Measurements from ENCODE around the gene ASB13.

The ASB13 gene, protein sequence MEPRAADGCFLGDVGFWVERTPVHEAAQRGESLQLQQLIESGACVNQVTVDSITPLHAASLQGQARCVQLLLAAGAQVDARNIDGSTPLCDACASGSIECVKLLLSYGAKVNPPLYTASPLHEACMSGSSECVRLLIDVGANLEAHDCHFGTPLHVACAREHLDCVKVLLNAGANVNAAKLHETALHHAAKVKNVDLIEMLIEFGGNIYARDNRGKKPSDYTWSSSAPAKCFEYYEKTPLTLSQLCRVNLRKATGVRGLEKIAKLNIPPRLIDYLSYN

DNA sequence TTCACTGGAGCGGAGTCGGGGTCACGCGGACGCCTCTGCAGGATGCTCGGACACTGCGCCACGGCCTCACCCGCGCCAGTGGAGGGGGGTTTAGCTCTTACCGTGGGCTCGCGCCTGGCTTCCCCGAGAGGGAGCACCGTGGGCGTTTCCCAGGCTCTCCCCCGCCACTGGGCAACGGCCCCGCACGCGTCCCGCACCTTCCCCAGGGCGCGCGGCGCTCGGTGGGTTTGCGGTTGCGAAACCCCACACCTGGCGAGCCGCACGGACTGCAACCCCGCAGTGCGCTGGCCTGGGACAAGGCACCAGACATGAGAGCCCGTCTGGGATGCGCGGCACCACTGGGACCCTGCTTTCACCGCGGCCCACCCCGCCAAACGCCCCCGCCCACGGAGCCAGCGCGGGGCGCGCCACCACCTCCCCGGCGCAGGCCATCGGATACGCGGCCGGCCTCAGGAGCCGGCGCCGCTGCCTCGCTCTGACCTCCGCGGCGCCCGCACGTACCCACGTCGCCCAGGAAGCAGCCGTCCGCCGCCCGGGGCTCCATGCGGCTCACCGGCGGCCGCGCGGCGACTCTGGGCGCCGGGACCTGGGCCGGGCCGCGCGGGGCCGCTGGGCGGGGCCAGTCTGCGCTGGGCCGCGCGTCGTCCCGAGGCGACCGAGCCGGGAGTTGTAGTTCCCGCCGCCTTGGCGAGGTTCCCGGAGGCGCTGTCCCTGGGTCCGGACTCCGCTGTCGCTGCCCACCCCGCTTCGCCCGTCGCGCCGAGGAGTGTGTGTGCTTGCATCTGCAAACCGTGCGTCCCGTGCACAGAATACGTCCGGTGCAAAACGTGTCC is at the start of gene ASB13:
Gene ASB13 (minus strand): TSS at position 588 of the 833 bp plus-strand sequence. CDS start 44 bp downstream, at position 544.
- Histone ChIP-seq H3K27me3 (ENCODE audit: insufficient read depth, low read length) (no peaks in the 10 kb centered on the region), H3K9me3 (ENCODE audit: low read length) (no peaks in the 10 kb centered on the region), H3K4me1 (ENCODE audit: insufficient read depth, low read length) (peaks cover 14% of the 10 kb centered on the region), H3K4me3 (ENCODE audit: low read length) (peak within 1 kb of the TSS; percentile 58), H3K36me3 (ENCODE audit: insufficient read depth, low read length) (no peaks in the 10 kb centered on the region), H2AFZ (ENCODE audit: low read depth, low read length) (peak within 1 kb of the TSS; percentile 97)

DNA sequence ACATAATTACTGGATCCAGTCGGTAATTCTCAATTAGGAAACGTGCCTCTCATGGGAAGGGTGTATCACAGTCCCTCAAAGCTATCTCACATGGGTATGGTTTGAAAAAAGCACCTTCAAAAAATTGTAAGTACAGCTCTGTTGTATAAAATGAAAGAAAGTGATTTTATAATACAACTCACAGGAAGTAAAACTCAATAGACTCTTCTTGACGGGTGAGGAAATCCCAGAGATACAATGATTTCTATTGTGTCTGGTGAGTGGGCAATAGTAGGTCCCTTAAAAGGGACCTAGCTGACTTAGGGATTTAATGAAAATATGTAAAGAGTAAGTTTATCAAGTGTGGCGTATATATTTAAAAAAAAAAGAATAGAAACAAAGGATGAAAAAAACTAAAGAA is 45.2 kb upstream of the ASB13 start:
- no peak overlapping the region for H2AFZ ChIP-seq (ENCODE audit: low read depth, low read length)

DNA sequence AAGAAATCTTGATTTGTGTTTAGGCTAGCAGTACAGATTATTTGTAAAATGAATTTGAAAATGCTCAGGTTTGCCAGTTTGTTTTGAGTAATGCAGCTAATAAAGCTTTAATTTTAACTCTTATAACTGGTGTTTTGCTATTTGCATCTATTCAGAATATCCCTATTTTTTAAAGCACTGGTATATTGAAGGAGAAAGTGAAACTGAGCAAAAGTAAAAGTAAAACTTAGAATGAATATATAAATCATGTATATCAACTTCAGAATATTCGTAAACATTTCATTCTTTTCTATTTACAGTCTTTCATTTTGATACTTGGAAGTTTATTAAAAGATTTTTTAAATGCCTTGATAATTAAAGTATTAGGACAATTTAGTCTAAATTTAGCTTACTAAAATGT is 44.5 kb upstream of the ASB13 start:
- Histone ChIP-seq H3K27me3 (ENCODE audit: insufficient read depth, low read length) (no peaks in the 10 kb centered on the region), H3K4me1 (ENCODE audit: insufficient read depth, low read length) (no peaks in the 10 kb centered on the region), H3K9me3 (ENCODE audit: low read length) (no peaks in the 10 kb centered on the region), H3K4me3 (ENCODE audit: low read length) (no peak overlapping the region), H3K36me3 (ENCODE audit: insufficient read depth, low read length) (no peaks in the 10 kb centered on the region), H2AFZ (ENCODE audit: low read depth, low read length) (no peak overlapping the region)

More for the DNA sequence above, 45.2 kb upstream of the ASB13 start:
- Histone ChIP-seq H3K4me3 (ENCODE audit: low read length) (no peak overlapping the region), H3K9me3 (ENCODE audit: low read length) (no peaks in the 10 kb centered on the region), H3K27me3 (ENCODE audit: insufficient read depth, low read length) (no peaks in the 10 kb centered on the region), H3K4me1 (ENCODE audit: insufficient read depth, low read length) (no peaks in the 10 kb centered on the region), H3K36me3 (ENCODE audit: insufficient read depth, low read length) (no peaks in the 10 kb centered on the region)

DNA sequence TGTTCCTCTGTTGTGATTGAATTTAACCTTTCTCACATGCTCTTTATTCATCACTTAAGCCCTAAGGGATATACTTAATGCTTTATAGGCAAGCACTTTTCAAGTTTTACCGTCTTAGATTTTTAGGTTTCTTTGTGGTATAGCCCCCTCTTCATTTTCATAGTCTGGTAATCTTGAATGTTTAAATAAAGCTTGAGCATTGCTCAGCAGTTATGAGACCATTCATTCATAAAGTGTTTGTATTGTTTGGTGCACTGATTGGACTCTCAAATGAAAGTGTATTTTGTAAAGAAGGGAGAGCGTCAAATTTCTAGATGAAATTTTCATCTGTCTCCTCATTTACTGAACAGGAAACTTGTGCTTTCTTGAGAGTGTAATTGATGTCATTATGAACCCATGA is 43.5 kb upstream of the ASB13 start:
- Histone ChIP-seq H3K4me3 (ENCODE audit: low read length) (no peak overlapping the region), H3K4me1 (ENCODE audit: insufficient read depth, low read length) (no peaks in the 10 kb centered on the region), H3K27me3 (ENCODE audit: insufficient read depth, low read length) (no peaks in the 10 kb centered on the region), H3K9me3 (ENCODE audit: low read length) (no peaks in the 10 kb centered on the region), H2AFZ (ENCODE audit: low read depth, low read length) (no peak overlapping the region), H3K36me3 (ENCODE audit: insufficient read depth, low read length) (no peaks in the 10 kb centered on the region)

DNA sequence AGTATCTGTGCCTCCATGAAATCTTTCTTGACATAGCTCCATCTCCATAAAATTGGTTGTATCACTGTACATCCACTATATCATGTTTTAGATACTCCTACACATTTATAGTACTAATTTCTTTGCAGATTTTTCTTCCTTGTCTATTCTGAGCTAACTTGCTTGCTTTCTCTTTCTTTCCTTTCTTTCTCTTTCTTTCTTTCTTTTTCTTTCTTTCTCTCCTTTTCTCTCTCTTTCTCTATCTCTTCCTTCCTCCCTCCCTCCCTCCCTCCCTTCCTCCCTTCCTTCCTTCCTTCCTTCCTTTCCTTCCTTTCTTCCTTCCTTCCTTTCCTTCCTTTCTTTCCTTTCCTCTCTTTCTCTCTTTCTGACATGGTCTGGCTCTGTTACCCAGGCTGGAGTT is 42.0 kb upstream of the ASB13 start:
- Histone ChIP-seq H3K4me1 (ENCODE audit: insufficient read depth, low read length) (no peaks in the 10 kb centered on the region), H3K4me3 (ENCODE audit: low read length) (no peak overlapping the region), H3K27me3 (ENCODE audit: insufficient read depth, low read length) (no peaks in the 10 kb centered on the region), H3K9me3 (ENCODE audit: low read length) (no peaks in the 10 kb centered on the region), H2AFZ (ENCODE audit: low read depth, low read length) (no peak overlapping the region), H3K36me3 (ENCODE audit: insufficient read depth, low read length) (no peaks in the 10 kb centered on the region)

DNA sequence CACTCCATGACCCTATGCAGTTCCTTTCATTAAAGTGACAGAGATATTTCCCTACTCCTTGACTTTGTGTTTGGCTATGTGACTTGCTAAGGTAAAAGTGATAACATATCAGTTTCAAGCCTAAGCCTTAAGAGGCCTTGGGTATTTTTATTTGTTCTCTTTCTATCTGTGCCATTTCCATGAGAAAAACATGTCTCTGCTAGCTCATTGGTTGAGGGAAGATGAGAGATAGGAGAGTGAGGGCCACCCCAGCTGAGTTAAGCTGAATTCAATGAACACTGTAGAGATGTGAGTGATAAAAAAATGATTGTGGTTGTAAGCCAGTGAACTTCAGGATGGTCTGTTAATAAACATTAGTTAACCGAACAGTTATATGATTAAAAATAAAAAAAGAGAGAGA is 31.7 kb upstream of the ASB13 start:
- Histone ChIP-seq H2AFZ (ENCODE audit: low read depth, low read length) (no peak overlapping the region), H3K4me1 (ENCODE audit: insufficient read depth, low read length) (peaks cover 7% of the 10 kb centered on the region), H3K9me3 (ENCODE audit: low read length) (no peaks in the 10 kb centered on the region), H3K36me3 (ENCODE audit: insufficient read depth, low read length) (no peaks in the 10 kb centered on the region), H3K4me3 (ENCODE audit: low read length) (no peak overlapping the region), H3K27me3 (ENCODE audit: insufficient read depth, low read length) (no peaks in the 10 kb centered on the region)

DNA sequence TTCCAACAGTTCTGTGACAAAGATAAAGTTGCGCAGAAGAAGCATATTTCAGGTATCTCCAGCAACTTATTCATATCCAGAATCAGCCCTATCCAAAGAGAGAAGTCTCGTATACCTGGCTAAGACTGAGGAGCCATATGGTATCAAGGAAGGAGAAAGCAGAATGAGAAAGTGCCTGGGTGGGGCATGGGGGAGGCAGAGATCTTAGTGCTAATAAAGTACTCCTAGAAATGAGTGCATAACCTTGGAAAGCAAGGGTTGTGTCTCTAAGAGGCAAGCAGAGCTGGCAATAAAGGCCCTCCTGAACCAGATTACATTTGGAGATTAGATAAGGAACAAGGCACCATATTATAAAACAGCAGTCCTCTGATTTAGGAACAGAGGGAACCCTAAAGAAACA is 30.9 kb upstream of the ASB13 start:
- Histone ChIP-seq H2AFZ (ENCODE audit: low read depth, low read length) (no peak overlapping the region), H3K36me3 (ENCODE audit: insufficient read depth, low read length) (no peaks in the 10 kb centered on the region), H3K4me1 (ENCODE audit: insufficient read depth, low read length) (peaks cover 13% of the 10 kb centered on the region), H3K9me3 (ENCODE audit: low read length) (no peaks in the 10 kb centered on the region), H3K4me3 (ENCODE audit: low read length) (no peak overlapping the region), H3K27me3 (ENCODE audit: insufficient read depth, low read length) (no peaks in the 10 kb centered on the region)

DNA sequence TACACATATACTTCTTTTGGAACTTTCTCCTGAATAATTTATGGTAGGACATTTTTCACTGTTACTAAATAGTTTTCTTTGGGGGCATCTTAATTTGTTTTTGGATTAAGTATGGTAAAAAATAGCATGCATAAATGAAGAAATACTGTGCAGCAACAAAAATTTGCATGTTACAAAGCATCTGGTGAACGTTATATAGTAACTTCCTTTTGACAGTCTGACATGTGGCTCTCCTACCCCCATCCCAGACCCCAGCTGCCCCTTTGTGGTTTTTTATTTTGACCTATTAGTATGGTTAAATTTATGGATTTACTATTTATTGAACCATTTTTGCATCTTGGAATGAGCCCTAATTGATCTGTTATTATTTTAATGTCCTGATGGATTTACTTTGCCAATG is 28.2 kb upstream of the ASB13 start:
- Histone ChIP-seq H3K4me1 (ENCODE audit: insufficient read depth, low read length) (peaks cover 17% of the 10 kb centered on the region), H3K4me3 (ENCODE audit: low read length) (no peak overlapping the region), H3K36me3 (ENCODE audit: insufficient read depth, low read length) (no peaks in the 10 kb centered on the region), H3K9me3 (ENCODE audit: low read length) (no peaks in the 10 kb centered on the region), H2AFZ (ENCODE audit: low read depth, low read length) (no peak overlapping the region), H3K27me3 (ENCODE audit: insufficient read depth, low read length) (no peaks in the 10 kb centered on the region)

DNA sequence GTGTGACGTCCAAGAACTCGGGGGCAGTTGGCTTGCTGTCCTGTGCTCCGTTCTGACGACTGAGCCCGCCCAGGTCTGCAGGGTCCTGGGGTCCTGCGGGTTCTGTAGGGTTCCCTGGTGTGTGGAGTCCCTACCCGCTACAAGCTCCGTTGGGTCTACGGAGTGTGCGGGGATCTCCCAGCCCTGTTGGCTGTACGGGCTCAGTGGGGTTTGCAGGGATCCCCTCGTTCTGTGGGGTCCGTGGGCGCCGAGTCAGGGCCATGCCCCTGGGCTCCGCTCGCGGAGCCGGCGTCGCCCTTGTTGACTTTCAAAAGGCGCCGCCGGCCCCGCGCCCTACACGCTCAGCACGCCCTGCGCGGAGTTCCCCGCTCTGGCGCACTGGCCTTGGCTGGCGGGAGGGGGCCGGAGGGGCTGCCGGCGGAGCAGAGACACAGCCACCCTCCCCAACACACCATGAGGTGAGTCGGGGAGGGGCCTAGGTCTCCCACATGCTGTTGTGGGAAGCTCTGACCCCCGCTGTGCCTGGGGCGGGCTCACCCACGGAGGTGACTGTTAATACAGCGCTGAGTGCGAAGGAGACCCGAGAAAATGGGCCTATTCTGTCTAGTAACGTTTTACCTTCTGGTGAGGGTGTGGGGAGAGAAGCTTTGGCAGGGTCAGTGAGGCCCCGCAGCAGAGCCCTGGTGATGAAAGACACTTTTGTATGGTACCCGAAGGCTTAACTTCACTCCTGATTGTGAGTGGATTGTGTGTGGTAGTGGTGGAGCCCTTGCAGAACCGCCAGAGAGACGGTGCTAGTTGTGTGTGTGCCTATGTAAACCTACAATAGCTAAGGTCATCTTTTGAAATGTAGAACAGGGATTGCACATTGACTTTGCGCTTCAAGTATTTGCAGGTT is 26.3 kb upstream of the ASB13 start:
- H2AFZ ChIP-seq (ENCODE audit: low read depth, low read length): peak overlapping the region; percentile 74
- peak overlapping the region; percentile 81 for H3K4me3 ChIP-seq (ENCODE audit: low read length)
- peaks cover 17% of the 10 kb centered on the region for H3K4me1 ChIP-seq (ENCODE audit: insufficient read depth, low read length)
- no peaks in the 10 kb centered on the region for H3K36me3 ChIP-seq (ENCODE audit: insufficient read depth, low read length)
- no peaks in the 10 kb centered on the region for H3K9me3 ChIP-seq (ENCODE audit: low read length)
- H3K27me3 ChIP-seq (ENCODE audit: insufficient read depth, low read length): no peaks in the 10 kb centered on the region

DNA sequence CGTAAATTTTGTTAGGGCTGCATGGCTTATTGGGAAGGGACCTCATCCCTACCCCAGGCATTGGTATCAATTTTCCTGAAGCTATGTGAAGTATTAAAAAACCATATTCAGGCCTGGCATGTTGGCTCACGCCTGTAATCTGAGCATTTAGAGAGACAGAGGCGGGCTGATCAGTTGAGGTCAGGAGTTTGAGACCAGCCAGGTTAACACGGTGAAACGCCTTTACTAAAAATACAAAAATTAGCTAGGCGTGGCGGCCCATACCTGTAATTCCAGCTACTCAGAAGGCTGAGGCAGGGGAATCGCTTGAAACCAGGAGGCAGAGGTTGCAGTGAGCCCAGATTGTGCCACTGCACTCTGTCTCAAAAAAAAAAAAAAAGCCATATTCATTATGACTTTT is 25.4 kb upstream of the ASB13 start:
- H3K27me3 ChIP-seq (ENCODE audit: insufficient read depth, low read length): no peaks in the 10 kb centered on the region
- H3K4me1 ChIP-seq (ENCODE audit: insufficient read depth, low read length): peaks cover 17% of the 10 kb centered on the region
- no peaks in the 10 kb centered on the region for H3K36me3 ChIP-seq (ENCODE audit: insufficient read depth, low read length)
- H3K4me3 ChIP-seq (ENCODE audit: low read length): peak overlapping the region; percentile 81
- no peak overlapping the region for H2AFZ ChIP-seq (ENCODE audit: low read depth, low read length)
- H3K9me3 ChIP-seq (ENCODE audit: low read length): no peaks in the 10 kb centered on the region

DNA sequence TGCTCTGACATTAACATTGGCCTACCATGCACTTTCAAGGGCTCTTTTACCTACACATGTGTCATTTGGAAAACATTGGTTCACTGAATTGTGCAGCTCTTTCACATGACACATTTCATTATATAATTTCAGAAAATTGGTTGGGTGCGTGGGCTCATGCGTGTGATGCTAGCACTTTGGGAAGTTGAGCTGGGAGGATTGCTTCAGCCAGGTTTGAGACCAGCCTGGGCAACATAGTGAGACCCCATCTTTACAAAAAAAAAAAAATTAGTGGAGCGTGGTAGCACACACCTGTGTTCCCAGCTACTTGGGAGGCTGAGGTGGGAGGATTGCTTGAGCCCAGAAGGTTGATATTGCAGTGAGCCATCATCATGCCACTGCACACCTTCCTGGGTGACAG is 22.2 kb upstream of the ASB13 start:
- H3K27me3 ChIP-seq (ENCODE audit: insufficient read depth, low read length): no peaks in the 10 kb centered on the region
- H3K4me3 ChIP-seq (ENCODE audit: low read length): no peak overlapping the region
- no peaks in the 10 kb centered on the region for H3K9me3 ChIP-seq (ENCODE audit: low read length)
- H3K4me1 ChIP-seq (ENCODE audit: insufficient read depth, low read length): peaks cover 25% of the 10 kb centered on the region
- H3K36me3 ChIP-seq (ENCODE audit: insufficient read depth, low read length): no peaks in the 10 kb centered on the region
- no peak overlapping the region for H2AFZ ChIP-seq (ENCODE audit: low read depth, low read length)

DNA sequence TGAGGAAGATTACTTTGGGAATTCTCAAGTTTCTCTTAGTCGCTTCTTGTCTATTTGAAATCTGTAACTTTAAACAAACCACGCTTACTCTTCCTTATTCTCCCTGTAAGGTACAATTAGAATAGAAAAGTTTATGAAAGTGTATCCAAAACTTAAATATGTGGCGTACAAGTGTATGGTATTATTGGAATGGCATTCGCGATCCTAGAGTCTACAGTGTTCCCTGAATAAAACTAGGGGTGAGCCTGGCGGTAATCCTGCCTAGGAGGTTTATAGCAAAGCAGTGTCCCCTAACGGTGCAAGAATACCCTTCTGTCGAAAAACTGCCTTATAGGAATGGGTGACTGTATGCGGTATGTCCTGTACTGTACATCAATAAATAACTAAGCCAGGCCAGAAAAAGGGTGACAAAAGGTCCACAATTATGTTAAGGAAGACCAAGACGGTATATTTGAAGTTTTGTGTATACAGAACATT is 19.4 kb upstream of the ASB13 start:
- Histone ChIP-seq H3K4me3 (ENCODE audit: low read length) (peak overlapping the region; percentile 92), H3K36me3 (ENCODE audit: insufficient read depth, low read length) (no peaks in the 10 kb centered on the region), H2AFZ (ENCODE audit: low read depth, low read length) (no peak overlapping the region), H3K27me3 (ENCODE audit: insufficient read depth, low read length) (no peaks in the 10 kb centered on the region), H3K4me1 (ENCODE audit: insufficient read depth, low read length) (peaks cover 8% of the 10 kb centered on the region), H3K9me3 (ENCODE audit: low read length) (no peaks in the 10 kb centered on the region)
